OCI-LY3 (cell line): ENCODE results near the gene FBXW10B.
"Not testable (repeated sequence)": the region's sequence is repeated elsewhere in the genome, so short reads cannot be mapped to it uniquely, and the experiment has no call there.

Source experiments
- H2AFZ ChIP-seq: fragments of 200-600, 300-600 bp; shearing (Covaris generic); 2 replicates; pipeline ENCODE4 v1.6.0; 2014; ENCODE audit warnings: antibody characterized with exemption, low read depth, low read length
- H3K27ac ChIP-seq: fragments of 200-600, 300-600 bp; sonication (generic); 2 replicates; pipeline ENCODE4 v1.5.1; 2014; ENCODE audit warnings: mild to moderate bottlenecking, low read length, moderate library complexity, mixed read lengths
- H3K27me3 ChIP-seq: fragments of 200-600, 300-600 bp; sonication (generic); 2 replicates; pipeline ENCODE4 v1.6.1; 2014; ENCODE audit warnings: low read depth, low read length, mixed read lengths
- H3K36me3 ChIP-seq: fragments of 200-600, 300-600 bp; sonication (generic); replicated peaks from 2 replicates; pipeline ENCODE3; 2014; ENCODE audit warnings: low read depth, low read length, mixed read lengths
- H3K4me1 ChIP-seq: fragments of 300-600, 200-600 bp; sonication (generic); 2 replicates; pipeline ENCODE4 v1.6.1; 2014; ENCODE audit warnings: low read length, mixed read lengths
- H3K4me2 ChIP-seq: fragments of 200-600, 300-600 bp; sonication (generic); 2 replicates; pipeline ENCODE4 v1.6.1; 2014; ENCODE audit warnings: low read length, mixed read lengths
- H3K4me3 ChIP-seq: fragments of 300-600, 200-600 bp; sonication (generic); 2 replicates; pipeline ENCODE4 v1.5.1; 2014; ENCODE audit warnings: antibody characterized with exemption, mild to moderate bottlenecking, low read length, moderate library complexity
- H3K79me2 ChIP-seq: fragments of 300-600, 200-600 bp; shearing (Covaris generic); 2 replicates; pipeline ENCODE4 v1.6.1; 2014; ENCODE audit warnings: mild to moderate bottlenecking, low read length, mixed read lengths
- H3K9ac ChIP-seq: fragments of 300-600, 200-600 bp; shearing (Covaris generic); 2 replicates; pipeline ENCODE4 v1.6.0; 2014; ENCODE audit warnings: mild to moderate bottlenecking, low read length, moderate library complexity
- H3K9me3 ChIP-seq: fragments of 200-600, 300-600 bp; shearing (Covaris generic); 2 replicates; pipeline ENCODE4 v1.6.1; 2014; ENCODE audit warnings: low read length, mixed read lengths; ENCODE audit not compliant: insufficient read depth
- H4K20me1 ChIP-seq: fragments of 200-600, 300-600 bp; sonication (generic); 2 replicates; pipeline ENCODE4 v1.6.1; 2016; ENCODE audit warnings: low read length, mixed read lengths; ENCODE audit not compliant: insufficient read depth

Gene FBXW10B

GRCh38 chr17:15642014-15642413 is 22.5 kb upstream of the FBXW10B start:
- H3K36me3 ChIP-seq, H3K9ac ChIP-seq, H3K27me3 ChIP-seq, H3K79me2 ChIP-seq, H3K4me2 ChIP-seq, H2AFZ ChIP-seq, H3K27ac ChIP-seq, H3K9me3 ChIP-seq, H4K20me1 ChIP-seq, H3K4me3 ChIP-seq: not testable (repeated sequence)
- H3K4me1 ChIP-seq, result peaks cover 10% of the 10 kb centered on the region

GRCh38 chr17:15630930-15631453 is 11.5 kb upstream of the FBXW10B start:
- not testable (repeated sequence) for H3K4me3 ChIP-seq, H3K36me3 ChIP-seq, H3K9me3 ChIP-seq, H3K27ac ChIP-seq, H3K27me3 ChIP-seq, H3K4me2 ChIP-seq, H3K4me1 ChIP-seq, H3K79me2 ChIP-seq, H2AFZ ChIP-seq, H4K20me1 ChIP-seq, H3K9ac ChIP-seq

- not testable (repeated sequence) for H2AFZ ChIP-seq, H3K27me3 ChIP-seq, H3K4me1 ChIP-seq, H3K27ac ChIP-seq, H3K9ac ChIP-seq, H3K36me3 ChIP-seq, H3K79me2 ChIP-seq, H4K20me1 ChIP-seq, H3K4me3 ChIP-seq, H3K9me3 ChIP-seq, H3K4me2 ChIP-seq
These were observed 10.5 kb upstream of the FBXW10B start for GRCh38 chr17:15629991-15630390.

- not testable (repeated sequence) for H2AFZ ChIP-seq, H3K4me3 ChIP-seq, H3K36me3 ChIP-seq, H3K79me2 ChIP-seq, H3K27ac ChIP-seq, H4K20me1 ChIP-seq, H3K9ac ChIP-seq, H3K4me2 ChIP-seq, H3K27me3 ChIP-seq, H3K9me3 ChIP-seq, H3K4me1 ChIP-seq
These were observed 4.2 kb upstream of the FBXW10B start for GRCh38 chr17:15623661-15624209.

GRCh38 chr17:15623255-15623654 is 3.8 kb upstream of the FBXW10B start:
- H3K9ac ChIP-seq, H3K27ac ChIP-seq, H3K79me2 ChIP-seq, H4K20me1 ChIP-seq, H3K4me1 ChIP-seq, H3K4me3 ChIP-seq, H2AFZ ChIP-seq, H3K27me3 ChIP-seq, H3K9me3 ChIP-seq, H3K4me2 ChIP-seq, H3K36me3 ChIP-seq: not testable (repeated sequence)

GRCh38 chr17:15622124-15622523 is 2.6 kb upstream of the FBXW10B start:
- not testable (repeated sequence) for H3K36me3 ChIP-seq, H4K20me1 ChIP-seq, H3K4me3 ChIP-seq, H2AFZ ChIP-seq, H3K4me2 ChIP-seq, H3K9me3 ChIP-seq, H3K79me2 ChIP-seq, H3K27me3 ChIP-seq, H3K9ac ChIP-seq, H3K4me1 ChIP-seq, H3K27ac ChIP-seq

- not testable (repeated sequence) for H3K4me2 ChIP-seq, H2AFZ ChIP-seq, H4K20me1 ChIP-seq, H3K4me3 ChIP-seq, H3K9ac ChIP-seq, H3K27me3 ChIP-seq, H3K4me1 ChIP-seq, H3K36me3 ChIP-seq, H3K9me3 ChIP-seq, H3K27ac ChIP-seq, H3K79me2 ChIP-seq
These were observed 2.7 kb downstream of the FBXW10B start for GRCh38 chr17:15616828-15617227.

GRCh38 chr17:15615850-15616249 is 3.7 kb downstream of the FBXW10B start:
- H4K20me1 ChIP-seq, H3K9ac ChIP-seq, H3K4me3 ChIP-seq, H3K27ac ChIP-seq, H3K36me3 ChIP-seq, H3K4me1 ChIP-seq, H2AFZ ChIP-seq, H3K27me3 ChIP-seq, H3K79me2 ChIP-seq, H3K9me3 ChIP-seq, H3K4me2 ChIP-seq: not testable (repeated sequence)

- H3K27me3 ChIP-seq, H3K4me3 ChIP-seq, H4K20me1 ChIP-seq, H3K36me3 ChIP-seq, H3K4me1 ChIP-seq, H3K27ac ChIP-seq, H3K9me3 ChIP-seq, H3K9ac ChIP-seq, H2AFZ ChIP-seq, H3K79me2 ChIP-seq: not testable (repeated sequence)
- H3K4me2 ChIP-seq, result 0 out of 2 replicates have a peak overlapping the region, but pooled peaks have one; percentile 28
These were observed 6.4 kb downstream of the FBXW10B start for GRCh38 chr17:15613111-15613510.

- H3K36me3 ChIP-seq, H3K4me3 ChIP-seq, H3K4me1 ChIP-seq, H3K4me2 ChIP-seq, H4K20me1 ChIP-seq, H2AFZ ChIP-seq, H3K27ac ChIP-seq, H3K9ac ChIP-seq, H3K27me3 ChIP-seq, H3K79me2 ChIP-seq, H3K9me3 ChIP-seq: not testable (repeated sequence)
These were observed 26.5 kb downstream of the FBXW10B start for GRCh38 chr17:15592960-15593359.
